ENCODE data around the gene CBFA2T3.

CBFA2T3 gene

DNA sequence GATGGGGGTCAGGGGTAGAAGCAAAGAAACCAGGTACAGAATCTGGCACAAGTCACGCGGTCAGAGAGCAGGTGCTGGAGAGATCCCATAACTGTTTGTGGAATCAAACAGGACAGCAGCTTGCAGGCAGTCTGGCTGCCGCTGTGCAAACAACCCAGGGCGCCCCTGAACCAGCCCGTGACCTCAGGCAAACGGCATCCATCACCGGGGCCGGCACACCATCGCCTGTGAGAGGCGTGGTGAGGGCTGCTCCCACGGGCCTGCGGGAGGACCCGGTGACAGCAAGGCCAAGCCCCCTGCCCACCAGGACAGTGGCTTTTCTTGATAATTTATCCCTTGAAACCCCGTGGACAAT, 47.9 kb downstream of the CBFA2T3 start:
- no peak overlapping the region for H3K27ac ChIP-seq
- TF ChIP-seq ZFX (IDR thresholded peaks at IDR 0.05; ENCODE audit: borderline replicate concordance), result no peak
- TF ChIP-seq, protein P1, sequence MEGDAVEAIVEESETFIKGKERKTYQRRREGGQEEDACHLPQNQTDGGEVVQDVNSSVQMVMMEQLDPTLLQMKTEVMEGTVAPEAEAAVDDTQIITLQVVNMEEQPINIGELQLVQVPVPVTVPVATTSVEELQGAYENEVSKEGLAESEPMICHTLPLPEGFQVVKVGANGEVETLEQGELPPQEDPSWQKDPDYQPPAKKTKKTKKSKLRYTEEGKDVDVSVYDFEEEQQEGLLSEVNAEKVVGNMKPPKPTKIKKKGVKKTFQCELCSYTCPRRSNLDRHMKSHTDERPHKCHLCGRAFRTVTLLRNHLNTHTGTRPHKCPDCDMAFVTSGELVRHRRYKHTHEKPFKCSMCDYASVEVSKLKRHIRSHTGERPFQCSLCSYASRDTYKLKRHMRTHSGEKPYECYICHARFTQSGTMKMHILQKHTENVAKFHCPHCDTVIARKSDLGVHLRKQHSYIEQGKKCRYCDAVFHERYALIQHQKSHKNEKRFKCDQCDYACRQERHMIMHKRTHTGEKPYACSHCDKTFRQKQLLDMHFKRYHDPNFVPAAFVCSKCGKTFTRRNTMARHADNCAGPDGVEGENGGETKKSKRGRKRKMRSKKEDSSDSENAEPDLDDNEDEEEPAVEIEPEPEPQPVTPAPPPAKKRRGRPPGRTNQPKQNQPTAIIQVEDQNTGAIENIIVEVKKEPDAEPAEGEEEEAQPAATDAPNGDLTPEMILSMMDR (IDR thresholded peaks at IDR 0.05), result no peak

DNA sequence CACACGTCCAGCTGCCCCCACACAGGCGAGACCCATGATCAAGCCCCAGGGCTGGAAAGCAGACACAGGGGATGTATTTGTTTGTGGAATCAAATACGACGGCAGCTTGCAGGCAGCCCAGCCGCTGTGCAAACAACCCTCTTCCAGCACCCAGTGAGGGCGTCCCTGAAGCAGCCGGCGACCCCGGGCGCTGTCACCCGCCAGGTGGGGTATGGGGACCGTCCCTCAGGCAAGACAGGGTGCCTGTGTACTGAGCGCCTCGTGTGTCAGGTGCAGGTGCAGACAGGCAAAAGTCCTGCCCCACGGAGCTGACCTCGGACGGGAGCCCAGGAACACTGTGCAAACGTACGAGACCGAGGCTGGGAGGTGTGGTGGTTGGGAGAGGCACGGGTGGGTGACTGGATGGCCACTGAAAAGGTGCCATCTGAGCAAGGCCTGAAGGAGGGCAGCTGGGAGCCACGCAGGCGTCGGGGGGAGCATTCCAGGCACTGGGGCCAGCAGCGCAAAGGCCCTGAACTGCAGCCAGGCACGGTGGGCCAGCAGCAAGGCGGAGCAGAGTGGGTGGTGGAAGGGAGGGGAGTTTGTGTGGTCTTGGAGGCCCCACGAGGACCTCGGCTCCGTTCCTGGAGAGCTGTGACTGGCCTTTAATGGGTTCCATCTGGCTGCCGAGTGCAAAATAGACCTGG, 48.5 kb downstream of the CBFA2T3 start:
- no peak overlapping the region for H3K27ac ChIP-seq
- TF ChIP-seq, protein P1 (IDR thresholded peaks at IDR 0.05), result no peak
- TF ChIP-seq ZFX (IDR thresholded peaks at IDR 0.05; ENCODE audit: borderline replicate concordance), result no peak

DNA sequence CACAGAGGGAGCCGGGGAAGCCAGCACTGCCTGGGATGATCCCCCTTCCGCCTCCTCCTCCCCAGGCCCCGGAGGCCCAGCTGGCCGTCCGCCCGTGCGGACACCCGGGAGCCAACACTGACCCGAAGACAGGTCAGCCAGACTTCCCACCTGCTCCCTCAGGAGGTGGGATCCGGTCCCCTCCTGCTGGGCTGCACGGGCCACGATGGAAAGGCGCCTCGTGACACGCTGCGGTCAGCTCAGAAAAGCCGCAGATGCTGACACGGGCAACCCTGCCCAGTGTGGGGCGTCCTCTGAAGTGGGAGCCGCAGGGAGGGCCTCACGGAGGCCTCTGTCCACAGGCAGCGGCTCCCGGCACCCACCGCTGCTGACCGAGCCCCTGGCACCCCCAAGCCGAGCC, 49.3 kb downstream of the CBFA2T3 start:
- TF ChIP-seq, protein P1 (IDR thresholded peaks at IDR 0.05), result no peak
- no peak for TF ChIP-seq ZFX (IDR thresholded peaks at IDR 0.05; ENCODE audit: borderline replicate concordance)
- H3K27ac ChIP-seq, result no peak overlapping the region

DNA sequence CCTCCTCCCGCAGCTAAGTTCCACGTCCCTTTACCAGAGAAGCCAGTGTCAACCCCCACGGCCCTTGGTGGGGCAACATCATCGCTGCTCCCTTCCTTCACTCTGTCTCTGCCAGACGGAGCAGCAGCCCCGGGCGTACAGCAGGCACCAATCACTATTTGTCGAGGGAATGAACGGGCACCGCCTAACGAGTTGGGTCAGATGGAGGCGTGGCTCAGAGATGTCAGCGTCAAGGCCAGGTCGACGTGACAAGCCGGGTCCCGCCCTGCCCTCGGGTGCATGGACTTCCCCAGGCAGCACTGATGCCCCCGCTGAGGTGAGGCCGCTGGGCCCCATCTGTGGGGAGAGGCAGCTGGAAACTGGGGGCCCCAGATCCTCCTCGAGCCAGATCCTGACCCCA, 50.0 kb downstream of the CBFA2T3 start:
- no peak overlapping the region for H3K27ac ChIP-seq
- TF ChIP-seq, protein P1 (IDR thresholded peaks at IDR 0.05), result no peak
- no peak for TF ChIP-seq ZFX (IDR thresholded peaks at IDR 0.05; ENCODE audit: borderline replicate concordance)

DNA sequence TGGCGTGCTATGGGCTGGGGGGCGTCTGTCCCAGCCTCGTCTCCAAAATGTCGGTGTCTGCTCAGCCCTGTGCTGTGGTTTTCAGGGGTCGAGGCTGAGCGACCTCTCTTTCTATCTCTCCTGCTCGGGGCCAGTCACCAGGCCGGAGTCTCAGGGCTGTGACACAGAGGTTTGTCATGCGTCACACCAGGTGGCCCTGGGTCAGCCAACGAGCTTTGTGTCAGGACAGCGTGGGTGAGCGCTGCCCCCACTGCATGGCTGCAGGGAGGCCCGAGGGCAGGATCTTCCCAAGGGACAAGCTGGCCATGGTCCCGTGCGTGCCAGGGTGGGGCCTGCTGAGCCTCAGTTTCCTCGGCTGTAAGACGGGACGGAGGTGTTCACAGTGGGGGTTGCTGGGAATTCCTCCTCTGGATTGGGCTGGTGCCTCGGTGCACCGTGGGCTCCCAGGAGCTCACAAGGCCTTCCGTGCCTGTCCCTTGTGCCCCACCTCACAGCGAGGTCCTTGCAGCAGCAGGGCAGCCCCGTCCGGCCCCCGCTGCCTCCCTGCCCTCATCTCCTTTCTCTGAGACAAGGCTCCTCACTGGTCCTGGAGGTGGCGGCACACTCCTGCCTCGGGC, 50.5 kb downstream of the CBFA2T3 start:
- no peak for TF ChIP-seq ZFX (IDR thresholded peaks at IDR 0.05; ENCODE audit: borderline replicate concordance)
- TF ChIP-seq, protein P1 (IDR thresholded peaks at IDR 0.05), result no peak
- no peak overlapping the region for H3K27ac ChIP-seq

DNA sequence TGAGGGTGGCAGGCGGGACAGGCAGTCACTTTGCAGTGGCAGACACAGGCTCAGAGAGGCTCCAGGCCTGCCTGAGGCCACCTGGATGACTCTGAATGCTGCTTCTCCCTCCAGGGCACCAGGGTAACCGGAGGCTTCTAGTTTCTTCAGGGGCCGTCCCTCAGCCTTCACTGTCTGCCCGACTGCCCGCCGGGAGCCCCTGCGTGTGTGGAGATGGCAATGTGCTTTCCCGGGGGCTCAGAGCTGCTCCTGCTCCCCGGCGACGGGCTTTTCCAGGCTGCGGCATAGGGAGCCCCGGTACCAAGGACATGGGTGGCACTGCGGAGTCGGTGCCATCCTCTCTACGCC, 51.5 kb downstream of the CBFA2T3 start:
- no peak overlapping the region for H3K27ac ChIP-seq

More for the DNA sequence above, 51.5 kb downstream of the CBFA2T3 start:
- TF ChIP-seq ZFX (IDR thresholded peaks at IDR 0.05; ENCODE audit: borderline replicate concordance), result no peak
- TF ChIP-seq, protein P1 (IDR thresholded peaks at IDR 0.05), result no peak

All from 22Rv1 (cell line).